ENCODE measurements around the gene APLN. TPM values are rescaled to one million over a fixed set of nuclear protein-coding genes. Genes with fewer than 3 reads are reported as not detected.
A peak's percentile ranks its signal among the peaks of the same experiment; 100 is the strongest.

APLN gene
- under 1 TPM in 1 of 5 donors, not detected in 4; 0.06 TPM for total RNA-seq
- total RNA-seq (2013), result not detected
- 0 to 0.28 (median 0) reads per million in 29 experiments for total RNA-seq

- ChIA-PET CTCF (interaction anchor here in 1 of 2 donors (0.6 to 1.7 kb wide), 3 partner anchors 132 to 373 kb away, joined by 3 to 5 read pairs (median 4); no protein-coding TSS in a partner anchor), POLR2A (no interaction called here)
- 0% methylated on average over 31 of the region's 67 CpGs for WGBS (ENCODE audit: insufficient coverage)
- H3K4me1 Mint-ChIP-seq, result peaks cover 8 to 11% (median 9%) of the 10 kb centered on the region in 3 donors
- H3K27ac Mint-ChIP-seq, result no peak within 1 kb of the TSS
- H3K4me3 ChIP-seq (ENCODE audit: control insufficient read depth in 1 of 2, extremely low read depth in 1 of 2, low read length in 1 of 2), result peak within 1 kb of the TSS; percentile 33 to 58
- DNase-seq (peak in 4 of 35 experiments; percentile 2 to 22 (median 9)), ATAC-seq (replicated peaks in 1 of 4) (peak; percentile 48 to 59 (median 52))
- no peak within 1 kb of the TSS for H3K27ac ChIP-seq (ENCODE audit: low read length)
- H3K9me3 ChIP-seq, result no peaks in the 10 kb centered on the region
- no peaks in the 10 kb centered on the region for H3K9me3 Mint-ChIP-seq
- H3K4me1 ChIP-seq (ENCODE audit: control insufficient read depth in 1 of 2, extremely low read depth in 1 of 2, insufficient read depth in 2 of 2, low read length in 2 of 2), result peaks cover 0 to 17% of the 10 kb centered on the region in 2 experiments
- no peaks in the 10 kb centered on the region for H3K36me3 ChIP-seq (ENCODE audit: control insufficient read depth in 2 of 2, extremely low read depth in 1 of 2, insufficient read depth in 1 of 2, low read length in 1 of 2)
- H3K27me3 Mint-ChIP-seq, result peaks cover 15 to 38% of the 10 kb centered on the region in 2 donors
- peaks cover 0 to 32% of the 10 kb centered on the region in 2 experiments for H3K27me3 ChIP-seq (replicated peaks in 1 of 2; ENCODE audit: control insufficient read depth in 2 of 2, extremely low read depth in 1 of 2, insufficient read depth in 2 of 2, low read length in 1 of 2)
- H3K4me3 Mint-ChIP-seq, result peak within 1 kb of the TSS; percentile 57 to 77 (median 63)
- H3K36me3 Mint-ChIP-seq, result no peaks in the 10 kb centered on the region
These were observed at the start of gene APLN for GRCh38 chrX:129654652-129655546. TSS of gene APLN (minus strand) at chrX:129654956. CDS start at chrX:129654630, 326 bp downstream.

GRCh38 chrX:129704491-129704890 is 49.7 kb upstream of the APLN start:
- Mint-ChIP-seq H3K27ac (no peak overlapping the region), H3K9me3 (peaks cover 0 to 4% (median 0%) of the 10 kb centered on the region in 3 donors), H3K4me1 (no peaks in the 10 kb centered on the region), H3K36me3 (peaks cover 3% of the 10 kb centered on the region), H3K4me3 (no peak overlapping the region), H3K27me3 (peaks cover 0 to 17% of the 10 kb centered on the region in 2 donors)
- WGBS (ENCODE audit: insufficient coverage), result no CpG with 5 or more reads among the region's 2 CpGs
- no peaks in the 10 kb centered on the region for H3K36me3 ChIP-seq (ENCODE audit: control insufficient read depth in 2 of 2, extremely low read depth in 1 of 2, insufficient read depth in 1 of 2, low read length in 1 of 2)
- no peak for ATAC-seq (replicated peaks in 1 of 4)
- no peaks in the 10 kb centered on the region for H3K27me3 ChIP-seq (replicated peaks in 1 of 2; ENCODE audit: control insufficient read depth in 2 of 2, extremely low read depth in 1 of 2, insufficient read depth in 2 of 2, low read length in 1 of 2)
- no peak for DNase-seq
- H3K4me3 ChIP-seq (ENCODE audit: control insufficient read depth in 1 of 2, extremely low read depth in 1 of 2, low read length in 1 of 2), result no peak overlapping the region
- H3K9me3 ChIP-seq, result no peaks in the 10 kb centered on the region
- POLR2A ChIA-PET, result no interaction called here
- CTCF ChIA-PET, result no interaction called here
- no peak overlapping the region for H3K27ac ChIP-seq (ENCODE audit: low read length)
- H3K4me1 ChIP-seq (ENCODE audit: control insufficient read depth in 1 of 2, extremely low read depth in 1 of 2, insufficient read depth in 2 of 2, low read length in 2 of 2), result no peaks in the 10 kb centered on the region

GRCh38 chrX:129701624-129702069 is 46.9 kb upstream of the APLN start:
- Histone ChIP-seq H3K4me3 (ENCODE audit: control insufficient read depth in 1 of 2, extremely low read depth in 1 of 2, low read length in 1 of 2) (no peak overlapping the region), H3K4me1 (ENCODE audit: control insufficient read depth in 1 of 2, extremely low read depth in 1 of 2, insufficient read depth in 2 of 2, low read length in 2 of 2) (no peaks in the 10 kb centered on the region), H3K27me3 (replicated peaks in 1 of 2; ENCODE audit: control insufficient read depth in 2 of 2, extremely low read depth in 1 of 2, insufficient read depth in 2 of 2, low read length in 1 of 2) (no peaks in the 10 kb centered on the region), H3K27ac (ENCODE audit: low read length) (no peak overlapping the region), H3K36me3 (ENCODE audit: control insufficient read depth in 2 of 2, extremely low read depth in 1 of 2, insufficient read depth in 1 of 2, low read length in 1 of 2) (no peaks in the 10 kb centered on the region), H3K9me3 (no peaks in the 10 kb centered on the region)
- DNase-seq (no peak), ATAC-seq (replicated peaks in 1 of 4) (no peak)
- no peaks in the 10 kb centered on the region for H3K9me3 Mint-ChIP-seq
- WGBS (ENCODE audit: insufficient coverage), result no CpG with 5 or more reads among the region's 8 CpGs
- no peaks in the 10 kb centered on the region for H3K36me3 Mint-ChIP-seq
- ChIA-PET POLR2A (no interaction called here), CTCF (interaction anchor here in 1 of 2 donors (0.6 kb wide), 1 partner anchor 1464 kb away, joined by 3 read pairs; no protein-coding TSS in a partner anchor)
- H3K27ac Mint-ChIP-seq, result no peak overlapping the region
- no peak overlapping the region for H3K4me3 Mint-ChIP-seq
- H3K4me1 Mint-ChIP-seq, result no peaks in the 10 kb centered on the region
- H3K27me3 Mint-ChIP-seq, result peaks cover 0 to 4% of the 10 kb centered on the region in 2 donors

- H3K4me3 Mint-ChIP-seq, result no peak overlapping the region
- ATAC-seq (replicated peaks in 1 of 4), result no peak
- WGBS (ENCODE audit: insufficient coverage), result no CpG with 5 or more reads among the region's 4 CpGs
- no peak overlapping the region for H3K4me3 ChIP-seq (ENCODE audit: control insufficient read depth in 1 of 2, extremely low read depth in 1 of 2, low read length in 1 of 2)
- H3K36me3 Mint-ChIP-seq, result no peaks in the 10 kb centered on the region
- H3K27ac Mint-ChIP-seq, result no peak overlapping the region
- no peaks in the 10 kb centered on the region for H3K36me3 ChIP-seq (ENCODE audit: control insufficient read depth in 2 of 2, extremely low read depth in 1 of 2, insufficient read depth in 1 of 2, low read length in 1 of 2)
- POLR2A ChIA-PET, result no interaction called here
- no peaks in the 10 kb centered on the region for H3K9me3 Mint-ChIP-seq
- no peak overlapping the region for H3K27ac ChIP-seq (ENCODE audit: low read length)
- H3K4me1 ChIP-seq (ENCODE audit: control insufficient read depth in 1 of 2, extremely low read depth in 1 of 2, insufficient read depth in 2 of 2, low read length in 2 of 2), result no peaks in the 10 kb centered on the region
- H3K4me1 Mint-ChIP-seq, result no peaks in the 10 kb centered on the region
- H3K27me3 Mint-ChIP-seq, result peaks cover 0 to 4% of the 10 kb centered on the region in 2 donors
- no peaks in the 10 kb centered on the region for H3K27me3 ChIP-seq (replicated peaks in 1 of 2; ENCODE audit: control insufficient read depth in 2 of 2, extremely low read depth in 1 of 2, insufficient read depth in 2 of 2, low read length in 1 of 2)
- no peak for DNase-seq
- H3K9me3 ChIP-seq, result no peaks in the 10 kb centered on the region
- CTCF ChIA-PET, result no interaction called here
These were observed 45.8 kb upstream of the APLN start for GRCh38 chrX:129700536-129700935.

GRCh38 chrX:129698150-129698549 is 43.4 kb upstream of the APLN start:
- H3K36me3 Mint-ChIP-seq, result no peaks in the 10 kb centered on the region

GRCh38 chrX:129697204-129697829 is 42.6 kb upstream of the APLN start:
- H3K36me3 ChIP-seq (ENCODE audit: control insufficient read depth in 2 of 2, extremely low read depth in 1 of 2, insufficient read depth in 1 of 2, low read length in 1 of 2), result no peaks in the 10 kb centered on the region
- H3K4me1 ChIP-seq (ENCODE audit: control insufficient read depth in 1 of 2, extremely low read depth in 1 of 2, insufficient read depth in 2 of 2, low read length in 2 of 2), result no peaks in the 10 kb centered on the region
- no peaks in the 10 kb centered on the region for H3K4me1 Mint-ChIP-seq
- H3K27ac ChIP-seq (ENCODE audit: low read length), result no peak overlapping the region
- no peaks in the 10 kb centered on the region for H3K9me3 ChIP-seq
- no peak overlapping the region for H3K27ac Mint-ChIP-seq
- ChIA-PET POLR2A (no interaction called here), CTCF (no interaction called here)
- no peak overlapping the region for H3K4me3 Mint-ChIP-seq
- H3K9me3 Mint-ChIP-seq, result no peaks in the 10 kb centered on the region
- 80% methylated on average over 1 of the region's 9 CpGs for WGBS (ENCODE audit: insufficient coverage)
- H3K27me3 Mint-ChIP-seq, result peaks cover 0 to 8% of the 10 kb centered on the region in 2 donors
- no peaks in the 10 kb centered on the region for H3K36me3 Mint-ChIP-seq
- no peak overlapping the region for H3K4me3 ChIP-seq (ENCODE audit: control insufficient read depth in 1 of 2, extremely low read depth in 1 of 2, low read length in 1 of 2)
- H3K27me3 ChIP-seq (replicated peaks in 1 of 2; ENCODE audit: control insufficient read depth in 2 of 2, extremely low read depth in 1 of 2, insufficient read depth in 2 of 2, low read length in 1 of 2), result no peaks in the 10 kb centered on the region
- DNase-seq (no peak), ATAC-seq (replicated peaks in 1 of 4) (no peak)

More at GRCh38 chrX:129698150-129698549, 43.4 kb upstream of the APLN start:
- H3K4me1 ChIP-seq (ENCODE audit: control insufficient read depth in 1 of 2, extremely low read depth in 1 of 2, insufficient read depth in 2 of 2, low read length in 2 of 2), result no peaks in the 10 kb centered on the region
- Mint-ChIP-seq H3K27ac (no peak overlapping the region), H3K27me3 (peaks cover 0 to 9% of the 10 kb centered on the region in 2 donors), H3K4me3 (no peak overlapping the region), H3K9me3 (no peaks in the 10 kb centered on the region), H3K4me1 (no peaks in the 10 kb centered on the region)
- ChIA-PET POLR2A (no interaction called here), CTCF (no interaction called here)
- H3K36me3 ChIP-seq (ENCODE audit: control insufficient read depth in 2 of 2, extremely low read depth in 1 of 2, insufficient read depth in 1 of 2, low read length in 1 of 2), result no peaks in the 10 kb centered on the region
- H3K27ac ChIP-seq (ENCODE audit: low read length), result no peak overlapping the region
- no peak overlapping the region for H3K4me3 ChIP-seq (ENCODE audit: control insufficient read depth in 1 of 2, extremely low read depth in 1 of 2, low read length in 1 of 2)
- no peaks in the 10 kb centered on the region for H3K9me3 ChIP-seq
- ATAC-seq (replicated peaks in 1 of 4) (no peak), DNase-seq (no peak)
- H3K27me3 ChIP-seq (replicated peaks in 1 of 2; ENCODE audit: control insufficient read depth in 2 of 2, extremely low read depth in 1 of 2, insufficient read depth in 2 of 2, low read length in 1 of 2), result no peaks in the 10 kb centered on the region
